ENCODE results near the gene TLE3. TPM values are rescaled to one million over a fixed set of nuclear protein-coding genes. Genes with fewer than 3 reads are reported as not detected.

TLE3 gene
- total and polyA plus RNA-seq, 4 experiments from 2014 or later, result 3.6 to 121 (median 69.9) TPM

GRCh38 chr15:70099167-70099966 lies 1.6 kb upstream of the TLE3 start:
- POLR2A ChIA-PET (ENCODE audit: partially characterized antibody), result interaction anchor here (1.0 to 10.4 kb wide), 25 partner anchors 10 to 647 kb away, joined by 3 to 285 read pairs (median 10); partner anchors contain the start of gene RPLP1
- intact Hi-C loops (cut with micrococcal nuclease), result loop anchor here (1.0 to 5.0 kb wide), 7 partner anchors 159 to 647 kb away; partner anchors contain the start of gene RPLP1
- Histone ChIP-seq H3K4me3 (ENCODE audit: low read length in 2 of 2) (peak overlapping the region; percentile 34 to 81), H3K4me1 (ENCODE audit: insufficient read depth, low read length) (peaks cover 40% of the 10 kb centered on the region), H3K27ac (ENCODE audit: low read depth, low read length) (peak overlapping the region; percentile 88), H3K36me3 (ENCODE audit: insufficient read depth, low read length) (no peaks in the 10 kb centered on the region), H3K27me3 (ENCODE audit: insufficient read depth, low read length) (no peaks in the 10 kb centered on the region), H3K9me3 (ENCODE audit: control insufficient read depth in 1 of 2, low read length in 2 of 2) (no peaks in the 10 kb centered on the region)
- Mint-ChIP-seq H3K4me1 (peaks cover 17 to 52% (median 28%) of the 10 kb centered on the region in 4 donors), H3K4me3 (peak overlapping the region; percentile 92 to 99 (median 97)), H3K27ac (peak overlapping the region; percentile 97 to 100 (median 99)), H3K27me3 (peaks cover 2 to 9% of the 10 kb centered on the region in 2 donors), H3K36me3 (peaks cover 0 to 24% of the 10 kb centered on the region in 2 donors), H3K9me3 (peaks cover 0 to 7% (median 0%) of the 10 kb centered on the region in 8 donors)
- peak; percentile 99 to 100 (median 100) for DNase-seq
- CTCF ChIA-PET (ENCODE audit: partially characterized antibody), result interaction anchor here (0.5 to 3.6 kb wide), 8 partner anchors 36 to 526 kb away, joined by 3 to 26 read pairs (median 4); no protein-coding TSS in a partner anchor

- peak overlapping the region; percentile 88 for H3K27ac ChIP-seq (ENCODE audit: low read depth, low read length)
- intact Hi-C loops (cut with micrococcal nuclease), result loop anchor here (1.0 to 5.0 kb wide), 8 partner anchors 160 to 646 kb away; partner anchors contain the start of gene RPLP1
- H3K4me3 Mint-ChIP-seq, result peak overlapping the region; percentile 95 to 100 (median 96)
- H3K36me3 ChIP-seq (ENCODE audit: insufficient read depth, low read length), result peaks cover 2% of the 10 kb centered on the region
- H3K36me3 Mint-ChIP-seq, result peaks cover 0 to 27% of the 10 kb centered on the region in 2 donors
- peak overlapping the region; percentile 98 to 100 (median 99) for H3K27ac Mint-ChIP-seq
- H3K9me3 Mint-ChIP-seq, result peaks cover 0 to 7% (median 0%) of the 10 kb centered on the region in 8 donors
- H3K4me3 ChIP-seq (ENCODE audit: low read length in 2 of 2), result peak overlapping the region; percentile 52 to 81
- peak in 4 of 5 donors; percentile 28 to 55 (median 43) for DNase-seq
- ChIA-PET POLR2A (ENCODE audit: partially characterized antibody) (interaction anchor here (0.6 to 10.4 kb wide), 32 partner anchors 10 to 646 kb away, joined by 3 to 285 read pairs (median 9); partner anchors contain the start of gene RPLP1), CTCF (ENCODE audit: partially characterized antibody) (interaction anchor here (1.0 to 3.6 kb wide), 19 partner anchors 35 to 660 kb away, joined by 3 to 26 read pairs (median 5); no protein-coding TSS in a partner anchor)
- H3K27me3 ChIP-seq (ENCODE audit: insufficient read depth, low read length), result no peaks in the 10 kb centered on the region
- H3K4me1 ChIP-seq (ENCODE audit: insufficient read depth, low read length), result peaks cover 48% of the 10 kb centered on the region
- no peaks in the 10 kb centered on the region for H3K9me3 ChIP-seq (ENCODE audit: control insufficient read depth in 1 of 2, low read length in 2 of 2)
- peaks cover 2 to 9% of the 10 kb centered on the region in 2 donors for H3K27me3 Mint-ChIP-seq
- H3K4me1 Mint-ChIP-seq, result peaks cover 24 to 59% (median 34%) of the 10 kb centered on the region in 4 donors
These were observed 897 bp upstream of the TLE3 start for GRCh38 chr15:70098461-70099166.

DNA sequence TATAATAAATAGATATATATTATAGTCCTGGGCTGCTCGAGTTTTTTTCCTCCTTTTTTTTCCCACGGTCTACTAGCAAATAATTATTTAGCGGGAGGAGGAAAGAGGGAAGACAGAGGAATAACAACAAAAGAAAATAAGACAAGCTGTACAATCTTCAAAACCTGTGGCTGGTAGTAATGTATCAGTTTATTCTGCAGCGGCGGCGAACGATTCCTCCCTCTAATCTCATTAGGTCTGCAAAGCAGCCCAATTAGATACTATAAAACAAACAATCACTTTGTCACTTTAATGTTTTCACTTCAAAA lies 390 bp upstream of the TLE3 start:
- peaks cover 3 to 32% of the 10 kb centered on the region in 2 donors for H3K36me3 Mint-ChIP-seq
- H3K27ac Mint-ChIP-seq, result peak overlapping the region; percentile 98 to 100 (median 99)
- H3K9me3 Mint-ChIP-seq, result peaks cover 0 to 7% (median 0%) of the 10 kb centered on the region in 8 donors
- Histone ChIP-seq H3K4me1 (ENCODE audit: insufficient read depth, low read length) (peaks cover 53% of the 10 kb centered on the region), H3K36me3 (ENCODE audit: insufficient read depth, low read length) (peaks cover 7% of the 10 kb centered on the region), H3K27me3 (ENCODE audit: insufficient read depth, low read length) (no peaks in the 10 kb centered on the region), H3K4me3 (ENCODE audit: low read length in 2 of 2) (peak overlapping the region; percentile 52 to 81), H3K9me3 (ENCODE audit: control insufficient read depth in 1 of 2, low read length in 2 of 2) (no peaks in the 10 kb centered on the region), H3K27ac (ENCODE audit: low read depth, low read length) (peak overlapping the region; percentile 88)
- CTCF ChIA-PET (ENCODE audit: partially characterized antibody), result interaction anchor here (0.8 to 3.6 kb wide), 19 partner anchors 47 to 660 kb away, joined by 3 to 18 read pairs (median 5); no protein-coding TSS in a partner anchor
- H3K4me1 Mint-ChIP-seq, result peaks cover 29 to 65% (median 40%) of the 10 kb centered on the region in 4 donors
- POLR2A ChIA-PET (ENCODE audit: partially characterized antibody), result interaction anchor here (0.6 to 10.4 kb wide), 34 partner anchors 10 to 646 kb away, joined by 3 to 285 read pairs (median 7); partner anchors contain the start of gene RPLP1
- peak overlapping the region; percentile 95 to 100 (median 96) for H3K4me3 Mint-ChIP-seq
- DNase-seq, result no peak
- intact Hi-C loops (cut with micrococcal nuclease), result loop anchor here (1.0 to 5.0 kb wide), 5 partner anchors 161 to 645 kb away; partner anchors contain the start of gene RPLP1
- H3K27me3 Mint-ChIP-seq, result peaks cover 2 to 9% of the 10 kb centered on the region in 2 donors

DNA sequence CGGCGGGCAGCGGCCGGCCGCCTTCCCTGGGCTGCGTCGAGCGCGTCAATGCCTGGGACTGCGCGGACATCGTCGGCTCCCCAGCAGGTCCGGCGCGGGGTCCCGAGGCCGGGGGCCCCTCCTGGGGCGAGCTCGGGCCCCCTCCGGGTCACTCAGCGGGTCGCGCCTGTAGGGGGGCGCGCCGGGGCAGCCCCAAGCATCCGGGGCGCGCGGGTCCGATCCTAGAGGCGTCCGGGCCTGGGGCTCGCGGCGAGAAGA lies 725 bp downstream of the TLE3 start:
- H3K4me1 Mint-ChIP-seq, result peaks cover 37 to 76% (median 50%) of the 10 kb centered on the region in 4 donors
- intact Hi-C loops (cut with micrococcal nuclease), result loop anchor here (1.0 to 5.0 kb wide), 3 partner anchors 74 to 368 kb away; no protein-coding TSS in a partner anchor
- peak overlapping the region in 1 of 7 donors; percentile 99 for H3K27ac Mint-ChIP-seq
- H3K36me3 Mint-ChIP-seq, result peaks cover 14 to 41% of the 10 kb centered on the region in 2 donors
- H3K4me3 Mint-ChIP-seq, result peak overlapping the region in 4 of 8 donors; percentile 95 to 100 (median 97)
- peak overlapping the region; percentile 88 for H3K27ac ChIP-seq (ENCODE audit: low read depth, low read length)
- peaks cover 9% of the 10 kb centered on the region for H3K36me3 ChIP-seq (ENCODE audit: insufficient read depth, low read length)
- no peaks in the 10 kb centered on the region for H3K9me3 ChIP-seq (ENCODE audit: control insufficient read depth in 1 of 2, low read length in 2 of 2)
- H3K27me3 Mint-ChIP-seq, result peaks cover 2 to 9% of the 10 kb centered on the region in 2 donors
- POLR2A ChIA-PET (ENCODE audit: partially characterized antibody), result interaction anchor here (0.6 to 10.4 kb wide), 31 partner anchors 9 to 645 kb away, joined by 3 to 285 read pairs (median 6); partner anchors contain the start of gene RPLP1
- H3K27me3 ChIP-seq (ENCODE audit: insufficient read depth, low read length), result no peaks in the 10 kb centered on the region
- CTCF ChIA-PET (ENCODE audit: partially characterized antibody), result interaction anchor here (0.8 to 3.6 kb wide), 9 partner anchors 15 to 521 kb away, joined by 3 to 18 read pairs (median 6); no protein-coding TSS in a partner anchor
- H3K4me3 ChIP-seq (ENCODE audit: low read length in 2 of 2), result peak overlapping the region in 1 of 2 donors; percentile 88
- peaks cover 0 to 7% (median 0%) of the 10 kb centered on the region in 8 donors for H3K9me3 Mint-ChIP-seq
- DNase-seq, result no peak
- peaks cover 60% of the 10 kb centered on the region for H3K4me1 ChIP-seq (ENCODE audit: insufficient read depth, low read length)

DNA sequence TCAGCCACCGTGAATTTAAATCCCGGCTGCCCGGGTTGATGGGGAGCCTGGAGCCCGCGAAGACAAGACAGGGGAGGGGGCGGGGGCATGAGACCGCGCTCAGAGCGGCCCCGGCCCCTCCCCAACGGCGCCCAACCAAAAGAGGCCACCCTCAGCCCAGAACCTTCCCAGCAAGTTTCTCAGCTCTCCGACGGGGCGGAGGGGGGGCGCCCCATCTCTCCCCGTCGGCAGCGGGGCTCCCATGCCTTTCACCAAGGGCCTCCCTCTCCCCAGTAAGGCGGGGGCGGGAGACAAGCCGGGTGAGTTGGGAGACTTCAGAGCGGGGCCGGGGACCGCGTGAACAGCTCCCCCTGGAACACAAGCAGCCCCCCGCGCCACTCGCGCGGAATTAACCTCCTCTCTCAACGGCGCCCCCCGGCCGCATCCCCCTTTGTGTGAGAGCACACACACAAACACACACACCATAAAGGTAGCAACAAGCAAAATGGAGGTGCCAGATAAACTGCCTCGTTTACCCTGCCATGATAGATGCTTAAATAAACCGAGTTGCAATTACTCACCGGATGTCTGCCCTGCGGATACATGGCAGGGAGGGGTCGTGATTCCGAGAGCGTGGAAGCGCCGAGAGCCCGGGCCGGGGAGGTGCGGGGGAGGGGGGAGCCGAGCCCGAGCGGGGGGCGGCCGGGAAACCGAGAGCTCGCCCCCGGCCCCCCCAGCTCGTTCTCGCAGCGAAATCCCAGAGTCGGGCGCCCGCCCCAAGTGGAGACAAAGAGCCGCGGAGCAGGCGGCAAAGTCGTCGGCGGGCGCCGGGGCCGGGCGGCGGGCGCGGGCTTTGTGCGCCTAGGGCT lies 1.3 kb downstream of the TLE3 start:
- H3K4me1 ChIP-seq (ENCODE audit: insufficient read depth, low read length), result peaks cover 65% of the 10 kb centered on the region
- CTCF ChIA-PET (ENCODE audit: partially characterized antibody), result interaction anchor here (0.7 to 1.9 kb wide), 4 partner anchors 18 to 349 kb away, joined by 3 to 5 read pairs (median 3); no protein-coding TSS in a partner anchor
- peaks cover 0 to 7% (median 0%) of the 10 kb centered on the region in 8 donors for H3K9me3 Mint-ChIP-seq
- peaks cover 9% of the 10 kb centered on the region for H3K36me3 ChIP-seq (ENCODE audit: insufficient read depth, low read length)
- peak; percentile 38 to 74 (median 50) for DNase-seq
- peaks cover 16 to 47% of the 10 kb centered on the region in 2 donors for H3K36me3 Mint-ChIP-seq
- POLR2A ChIA-PET (ENCODE audit: partially characterized antibody), result interaction anchor here (0.6 to 10.4 kb wide), 24 partner anchors 8 to 644 kb away, joined by 3 to 285 read pairs (median 6); partner anchors contain the start of gene RPLP1
- H3K27ac ChIP-seq (ENCODE audit: low read depth, low read length), result peak overlapping the region; percentile 88
- peak overlapping the region; percentile 94 to 99 (median 97) for H3K4me3 Mint-ChIP-seq
- peaks cover 2 to 9% of the 10 kb centered on the region in 2 donors for H3K27me3 Mint-ChIP-seq
- no peaks in the 10 kb centered on the region for H3K27me3 ChIP-seq (ENCODE audit: insufficient read depth, low read length)
- H3K27ac Mint-ChIP-seq, result peak overlapping the region; percentile 90 to 96 (median 95)
- no peaks in the 10 kb centered on the region for H3K9me3 ChIP-seq (ENCODE audit: control insufficient read depth in 1 of 2, low read length in 2 of 2)
- peaks cover 43 to 81% (median 54%) of the 10 kb centered on the region in 4 donors for H3K4me1 Mint-ChIP-seq
- peak overlapping the region; percentile 84 to 88 for H3K4me3 ChIP-seq (ENCODE audit: low read length in 2 of 2)
- intact Hi-C loops (cut with micrococcal nuclease), result loop anchor here (1.0 to 5.0 kb wide), 3 partner anchors 73 to 367 kb away; no protein-coding TSS in a partner anchor
